Calu3 (cell line): ENCODE data around the gene NANOGP8. TPM values are rescaled to one million over a fixed set of nuclear protein-coding genes. Genes with fewer than 3 reads are reported as not detected.

Experiments
- BruUV-seq: library from RNA; stranded (reverse); fragments of 400-500 nt; replicated peaks from 2 replicates; lab custom pipeline; 2021; lab: Mats Ljungman, UMichigan
- CTCF ChIA-PET: fragments of 300-600 bp; sonication (Branson Sonifier 250); formaldehyde crosslinking; loops from one replicate; lab custom pipeline; 2022; ENCODE audit warnings: antibody characterized with exemption; lab: Charles Lee
- DNase-seq: peaks from one replicate; pipeline ENCODE4 v3.0.0; 2022
- H3K27ac Mint-ChIP-seq: one replicate; pipeline ENCODE4 v1.8.0; 2022; ENCODE audit warnings: mixed read lengths; ENCODE audit not compliant: unreplicated experiment
- H3K27me3 Mint-ChIP-seq: one replicate; pipeline ENCODE4 v1.8.0; 2022; ENCODE audit warnings: mixed read lengths; ENCODE audit not compliant: unreplicated experiment
- H3K36me3 Mint-ChIP-seq: one replicate; pipeline ENCODE4 v1.8.0; 2022; ENCODE audit warnings: mild to moderate bottlenecking, moderate library complexity, mixed read lengths; ENCODE audit not compliant: insufficient read depth, unreplicated experiment
- H3K4me1 Mint-ChIP-seq: one replicate; pipeline ENCODE4 v1.8.0; 2022; ENCODE audit warnings: mild to moderate bottlenecking, low read depth, mixed read lengths; ENCODE audit not compliant: unreplicated experiment
- H3K4me3 Mint-ChIP-seq: one replicate; pipeline ENCODE4 v1.8.0; 2022; ENCODE audit warnings: mild to moderate bottlenecking, low read depth, moderate library complexity, mixed read lengths; ENCODE audit not compliant: unreplicated experiment
- H3K9me3 Mint-ChIP-seq: one replicate; pipeline ENCODE4 v1.8.0; 2022; ENCODE audit warnings: low read depth, mixed read lengths; ENCODE audit not compliant: unreplicated experiment
- intact Hi-C: fragments of 100-400 bp; cut with micrococcal nuclease; formaldehyde crosslinking; loops from one replicate; pipeline ENCODE4 v1.10.0; 2022; ENCODE audit not compliant: unreplicated experiment
- total RNA-seq: library from RNA; stranded (reverse); gene quantifications from 2 replicates; pipeline ENCODE4 v1.2.3, GENCODE V29; 2022
- TF ChIP-seq, protein P1 (sequence below): fragments of 200-600 bp; IDR thresholded peaks from one replicate; pipeline ENCODE4 v1.8.0; 2022; ENCODE audit warnings: antibody characterized with exemption; ENCODE audit not compliant: unreplicated experiment

NANOGP8 gene
- total RNA-seq, 1 experiment from 2014 or later, result not detected

DNA sequence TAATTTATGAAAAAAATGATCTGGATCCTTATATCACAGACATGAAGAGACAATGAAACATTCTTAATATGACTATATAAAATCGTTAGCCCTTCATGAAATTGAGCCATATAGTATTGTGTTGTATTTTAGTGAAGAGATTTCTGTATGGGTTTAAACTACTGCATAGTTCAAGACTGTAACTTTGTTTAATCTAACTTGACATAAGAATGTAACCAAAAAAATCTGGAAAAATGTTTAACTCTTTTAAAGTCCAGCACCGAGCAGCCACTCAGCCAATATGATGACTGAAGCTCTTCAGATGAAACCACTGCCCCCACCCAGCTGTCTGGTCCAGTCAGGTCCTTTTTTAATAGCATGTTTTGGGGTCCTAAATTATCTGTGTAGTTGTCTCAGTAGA is 4.9 kb downstream of the NANOGP8 start:
- Mint-ChIP-seq H3K4me1 (peaks cover 5% of the 10 kb centered on the region), H3K36me3 (no peaks in the 10 kb centered on the region), H3K9me3 (no peaks in the 10 kb centered on the region), H3K4me3 (no peak overlapping the region), H3K27ac (no peak overlapping the region), H3K27me3 (no peaks in the 10 kb centered on the region)
- no peak for DNase-seq
- intact Hi-C loops, result no loop called here
- TF ChIP-seq, protein P1, sequence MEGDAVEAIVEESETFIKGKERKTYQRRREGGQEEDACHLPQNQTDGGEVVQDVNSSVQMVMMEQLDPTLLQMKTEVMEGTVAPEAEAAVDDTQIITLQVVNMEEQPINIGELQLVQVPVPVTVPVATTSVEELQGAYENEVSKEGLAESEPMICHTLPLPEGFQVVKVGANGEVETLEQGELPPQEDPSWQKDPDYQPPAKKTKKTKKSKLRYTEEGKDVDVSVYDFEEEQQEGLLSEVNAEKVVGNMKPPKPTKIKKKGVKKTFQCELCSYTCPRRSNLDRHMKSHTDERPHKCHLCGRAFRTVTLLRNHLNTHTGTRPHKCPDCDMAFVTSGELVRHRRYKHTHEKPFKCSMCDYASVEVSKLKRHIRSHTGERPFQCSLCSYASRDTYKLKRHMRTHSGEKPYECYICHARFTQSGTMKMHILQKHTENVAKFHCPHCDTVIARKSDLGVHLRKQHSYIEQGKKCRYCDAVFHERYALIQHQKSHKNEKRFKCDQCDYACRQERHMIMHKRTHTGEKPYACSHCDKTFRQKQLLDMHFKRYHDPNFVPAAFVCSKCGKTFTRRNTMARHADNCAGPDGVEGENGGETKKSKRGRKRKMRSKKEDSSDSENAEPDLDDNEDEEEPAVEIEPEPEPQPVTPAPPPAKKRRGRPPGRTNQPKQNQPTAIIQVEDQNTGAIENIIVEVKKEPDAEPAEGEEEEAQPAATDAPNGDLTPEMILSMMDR, result no peak
- BruUV-seq, result no TSS peak
- CTCF ChIA-PET, result no interaction called here

DNA sequence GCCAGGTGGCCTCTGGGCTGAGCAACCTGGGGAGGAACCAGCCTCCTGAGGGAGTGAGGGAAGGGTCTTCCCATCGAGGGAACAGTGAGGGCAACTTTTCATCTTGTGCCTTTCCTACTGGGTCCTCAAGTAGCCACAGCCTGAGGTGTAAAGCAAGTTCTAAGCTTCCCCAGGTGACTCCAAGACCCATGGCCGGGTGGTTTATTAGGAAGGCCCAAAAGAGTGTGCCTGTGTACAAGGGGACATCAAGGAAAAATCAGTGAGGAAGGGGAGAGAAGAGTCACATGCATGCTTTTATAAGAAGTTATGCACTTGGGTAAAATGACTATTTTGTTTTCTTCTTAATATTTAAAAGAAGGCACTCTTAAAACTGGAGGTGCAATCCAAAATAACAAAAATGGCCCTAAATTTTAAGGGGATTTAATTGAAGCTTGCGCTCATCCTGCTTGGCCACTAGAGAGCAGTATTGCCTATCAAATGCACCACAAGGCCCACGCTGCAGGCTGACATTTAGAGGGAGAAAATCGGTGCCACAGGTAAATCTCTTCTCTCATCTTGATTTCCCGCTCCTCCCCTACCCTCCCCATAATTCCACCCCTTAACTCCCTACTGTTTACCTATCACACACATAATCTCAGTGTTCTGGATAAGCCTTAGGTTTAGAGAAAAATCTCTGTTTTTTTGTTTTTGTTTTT is 6.7 kb downstream of the NANOGP8 start:
- CTCF ChIA-PET, result no interaction called here
- Mint-ChIP-seq H3K4me3 (no peak overlapping the region), H3K27ac (no peak overlapping the region), H3K9me3 (no peaks in the 10 kb centered on the region), H3K27me3 (no peaks in the 10 kb centered on the region), H3K36me3 (no peaks in the 10 kb centered on the region), H3K4me1 (peaks cover 5% of the 10 kb centered on the region)
- peak; percentile 6 for DNase-seq
- BruUV-seq, result no TSS peak
- intact Hi-C loops, result loop anchor here (10.0 kb wide), 2 partner anchors 226 to 366 kb away; no protein-coding TSS in a partner anchor
- TF ChIP-seq, protein P1, result peak; percentile 24

DNA sequence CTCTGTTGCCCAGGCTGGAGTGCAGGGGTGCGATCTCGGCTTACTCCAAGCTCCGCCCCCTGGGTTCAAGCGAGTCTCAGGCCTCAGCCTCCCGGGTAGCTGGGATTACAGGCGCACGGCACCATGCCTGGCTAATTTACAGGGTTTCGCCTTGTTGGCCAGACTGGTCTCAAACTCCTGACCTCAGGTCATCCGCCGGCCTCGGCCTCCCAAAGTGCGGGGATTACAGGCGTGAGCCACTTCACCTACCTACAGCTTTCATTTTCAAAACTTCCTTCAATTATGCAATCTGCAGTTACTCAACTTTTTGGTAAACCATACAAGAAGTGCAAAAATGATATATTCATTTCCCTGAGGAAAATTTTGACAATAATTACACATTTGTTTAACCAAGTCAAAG is 14.0 kb downstream of the NANOGP8 start:
- BruUV-seq, result no TSS peak
- Mint-ChIP-seq H3K27ac (no peak overlapping the region), H3K9me3 (no peaks in the 10 kb centered on the region), H3K36me3 (no peaks in the 10 kb centered on the region), H3K4me1 (peaks cover under 1% of the 10 kb centered on the region), H3K4me3 (no peak overlapping the region), H3K27me3 (no peaks in the 10 kb centered on the region)
- DNase-seq, result no peak
- CTCF ChIA-PET, result no interaction called here
- TF ChIP-seq, protein P1, result no peak
- intact Hi-C loops, result loop anchor here (10.0 kb wide), 2 partner anchors 234 to 374 kb away; no protein-coding TSS in a partner anchor

DNA sequence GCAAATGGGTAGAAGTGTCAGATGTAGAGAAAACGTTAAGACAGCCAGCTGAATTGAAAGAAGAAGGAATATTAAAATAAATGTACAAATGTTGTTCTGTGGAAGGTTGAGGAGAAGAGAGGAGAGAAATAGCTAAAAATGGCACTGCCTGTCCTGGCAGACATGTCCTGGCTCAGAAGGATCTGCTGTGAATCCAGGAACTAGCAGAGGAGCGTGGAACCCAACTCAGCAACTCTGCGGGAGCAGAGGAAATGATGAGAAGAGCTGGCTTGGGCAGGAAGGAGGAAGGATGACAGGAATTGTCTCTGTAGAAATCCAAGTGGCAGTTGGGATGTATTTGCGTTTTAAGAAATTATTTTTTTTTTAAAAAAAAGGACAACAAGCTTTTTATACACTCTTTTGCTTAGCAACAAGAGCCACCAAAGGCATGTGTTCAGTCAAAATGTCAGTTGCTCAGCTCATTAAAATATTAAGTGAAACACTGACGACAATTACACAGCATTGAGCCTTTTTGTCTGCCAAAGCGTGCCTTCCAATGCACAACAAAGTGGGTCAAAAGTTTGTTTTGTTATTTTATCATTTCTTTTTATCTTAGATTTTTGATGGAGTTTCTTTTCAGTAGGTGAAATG is 16.1 kb downstream of the NANOGP8 start:
- Mint-ChIP-seq H3K27me3 (no peaks in the 10 kb centered on the region), H3K9me3 (no peaks in the 10 kb centered on the region), H3K4me1 (no peaks in the 10 kb centered on the region), H3K27ac (no peak overlapping the region), H3K4me3 (no peak overlapping the region), H3K36me3 (no peaks in the 10 kb centered on the region)
- no TSS peak for BruUV-seq
- intact Hi-C loops, result no loop called here
- TF ChIP-seq, protein P1, result no peak
- CTCF ChIA-PET, result no interaction called here
- no peak for DNase-seq
